WTC11 (cell line): Measurements from ENCODE around the gene AGPAT4.

Source experiments
- AFF4 ChIP-seq: sonication (generic); formaldehyde crosslinking; IDR thresholded peaks from 2 replicates; pipeline ENCODE4 v1.8.1; 2023; ENCODE audit warnings: mild to moderate bottlenecking, missing genetic modification reagents, borderline replicate concordance
- ATF3 ChIP-seq: sonication (generic); formaldehyde crosslinking; conservative IDR thresholded peaks from 2 replicates; pipeline ENCODE4 v1.8.1; 2022; ENCODE audit warnings: mild to moderate bottlenecking, missing genetic modification reagents
- CREB1 ChIP-seq: sonication (generic); formaldehyde crosslinking; IDR thresholded peaks from 2 replicates; pipeline ENCODE4 v1.8.0; 2023; ENCODE audit warnings: mild to moderate bottlenecking, missing genetic modification reagents
- E2F1 ChIP-seq: sonication (generic); formaldehyde crosslinking; IDR thresholded peaks from 2 replicates; pipeline ENCODE4 v1.8.0; 2022; ENCODE audit warnings: mild to moderate bottlenecking, missing genetic modification reagents
- MAX ChIP-seq: sonication (generic); formaldehyde crosslinking; IDR thresholded peaks from 2 replicates; pipeline ENCODE4 v1.8.0; 2022; ENCODE audit warnings: mild to moderate bottlenecking, missing genetic modification reagents
- NR1H2 ChIP-seq: sonication (generic); formaldehyde crosslinking; IDR thresholded peaks from 2 replicates; pipeline ENCODE4 v1.9.0; 2021; ENCODE audit warnings: mild to moderate bottlenecking, moderate library complexity, missing genetic modification reagents
- PREB ChIP-seq: sonication (generic); formaldehyde crosslinking; IDR thresholded peaks from 2 replicates; pipeline ENCODE4 v1.8.1; 2022; ENCODE audit warnings: mild to moderate bottlenecking, missing genetic modification reagents, moderate library complexity, borderline replicate concordance
- TEAD4 ChIP-seq: sonication (generic); formaldehyde crosslinking; IDR thresholded peaks from 2 replicates; pipeline ENCODE4 v1.8.0; 2022; ENCODE audit warnings: mild to moderate bottlenecking, missing genetic modification reagents
- USF1 ChIP-seq: sonication (generic); formaldehyde crosslinking; IDR thresholded peaks from 2 replicates; pipeline ENCODE4 v1.8.0; 2022; ENCODE audit warnings: mild to moderate bottlenecking, missing genetic modification reagents
- ZNF232 ChIP-seq: sonication (generic); formaldehyde crosslinking; IDR thresholded peaks from 2 replicates; pipeline ENCODE4 v1.8.0; 2022; ENCODE audit warnings: mild to moderate bottlenecking, missing genetic modification reagents
- TF ChIP-seq, protein P1 (sequence below): fragments of 200-600 bp; IDR thresholded peaks from 2 replicates; pipeline ENCODE4 v1.8.0; 2022; ENCODE audit warnings: antibody characterized with exemption
- TF ChIP-seq, protein P2 (sequence below): sonication (generic); formaldehyde crosslinking; IDR thresholded peaks from 2 replicates; pipeline ENCODE4 v1.8.1; 2022; ENCODE audit warnings: low read depth, missing genetic modification reagents, borderline replicate concordance
- TF ChIP-seq, protein P3 (sequence below): sonication (generic); formaldehyde crosslinking; IDR thresholded peaks from 2 replicates; pipeline ENCODE4 v1.8.1; 2022; ENCODE audit warnings: low read depth, mild to moderate bottlenecking, moderate library complexity, missing genetic modification reagents, borderline replicate concordance
- TF ChIP-seq, protein P4 (sequence below): sonication (generic); formaldehyde crosslinking; IDR thresholded peaks from 2 replicates; pipeline ENCODE4 v1.8.1; 2023; ENCODE audit warnings: mild to moderate bottlenecking, missing genetic modification reagents, moderate library complexity

DNA sequence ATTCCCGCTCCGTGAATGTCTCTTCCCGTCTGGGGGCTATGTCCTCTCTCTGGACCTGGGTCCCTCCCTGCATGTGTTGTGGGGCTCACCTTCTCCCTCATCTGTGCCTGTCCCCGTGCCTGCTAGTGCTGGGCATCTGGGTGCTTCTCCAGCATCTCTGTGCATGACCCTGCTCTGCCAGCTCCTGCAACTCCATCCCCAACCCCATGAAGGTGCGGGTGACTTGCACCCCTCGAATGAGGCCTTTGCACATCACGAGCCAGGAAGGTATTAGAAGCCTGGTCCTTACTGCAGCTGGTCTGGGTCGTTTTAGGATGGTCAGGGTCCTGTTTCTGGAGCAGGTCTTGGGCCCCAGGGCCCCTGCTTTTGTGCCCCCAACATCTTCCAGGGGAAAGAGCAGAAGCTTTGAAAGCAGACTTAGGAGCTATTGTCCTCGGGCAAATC is 109.7 kb downstream of the AGPAT4 start:
- TF ChIP-seq, protein P1, sequence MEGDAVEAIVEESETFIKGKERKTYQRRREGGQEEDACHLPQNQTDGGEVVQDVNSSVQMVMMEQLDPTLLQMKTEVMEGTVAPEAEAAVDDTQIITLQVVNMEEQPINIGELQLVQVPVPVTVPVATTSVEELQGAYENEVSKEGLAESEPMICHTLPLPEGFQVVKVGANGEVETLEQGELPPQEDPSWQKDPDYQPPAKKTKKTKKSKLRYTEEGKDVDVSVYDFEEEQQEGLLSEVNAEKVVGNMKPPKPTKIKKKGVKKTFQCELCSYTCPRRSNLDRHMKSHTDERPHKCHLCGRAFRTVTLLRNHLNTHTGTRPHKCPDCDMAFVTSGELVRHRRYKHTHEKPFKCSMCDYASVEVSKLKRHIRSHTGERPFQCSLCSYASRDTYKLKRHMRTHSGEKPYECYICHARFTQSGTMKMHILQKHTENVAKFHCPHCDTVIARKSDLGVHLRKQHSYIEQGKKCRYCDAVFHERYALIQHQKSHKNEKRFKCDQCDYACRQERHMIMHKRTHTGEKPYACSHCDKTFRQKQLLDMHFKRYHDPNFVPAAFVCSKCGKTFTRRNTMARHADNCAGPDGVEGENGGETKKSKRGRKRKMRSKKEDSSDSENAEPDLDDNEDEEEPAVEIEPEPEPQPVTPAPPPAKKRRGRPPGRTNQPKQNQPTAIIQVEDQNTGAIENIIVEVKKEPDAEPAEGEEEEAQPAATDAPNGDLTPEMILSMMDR: no peak
- TF ChIP-seq, protein P2, sequence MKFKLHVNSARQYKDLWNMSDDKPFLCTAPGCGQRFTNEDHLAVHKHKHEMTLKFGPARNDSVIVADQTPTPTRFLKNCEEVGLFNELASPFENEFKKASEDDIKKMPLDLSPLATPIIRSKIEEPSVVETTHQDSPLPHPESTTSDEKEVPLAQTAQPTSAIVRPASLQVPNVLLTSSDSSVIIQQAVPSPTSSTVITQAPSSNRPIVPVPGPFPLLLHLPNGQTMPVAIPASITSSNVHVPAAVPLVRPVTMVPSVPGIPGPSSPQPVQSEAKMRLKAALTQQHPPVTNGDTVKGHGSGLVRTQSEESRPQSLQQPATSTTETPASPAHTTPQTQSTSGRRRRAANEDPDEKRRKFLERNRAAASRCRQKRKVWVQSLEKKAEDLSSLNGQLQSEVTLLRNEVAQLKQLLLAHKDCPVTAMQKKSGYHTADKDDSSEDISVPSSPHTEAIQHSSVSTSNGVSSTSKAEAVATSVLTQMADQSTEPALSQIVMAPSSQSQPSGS (CRISPR knock-in tag): no peak
- TF ChIP-seq, protein P3, sequence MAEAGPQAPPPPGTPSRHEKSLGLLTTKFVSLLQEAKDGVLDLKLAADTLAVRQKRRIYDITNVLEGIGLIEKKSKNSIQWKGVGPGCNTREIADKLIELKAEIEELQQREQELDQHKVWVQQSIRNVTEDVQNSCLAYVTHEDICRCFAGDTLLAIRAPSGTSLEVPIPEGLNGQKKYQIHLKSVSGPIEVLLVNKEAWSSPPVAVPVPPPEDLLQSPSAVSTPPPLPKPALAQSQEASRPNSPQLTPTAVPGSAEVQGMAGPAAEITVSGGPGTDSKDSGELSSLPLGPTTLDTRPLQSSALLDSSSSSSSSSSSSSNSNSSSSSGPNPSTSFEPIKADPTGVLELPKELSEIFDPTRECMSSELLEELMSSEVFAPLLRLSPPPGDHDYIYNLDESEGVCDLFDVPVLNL (CRISPR knock-in tag): no peak
- TF ChIP-seq E2F1 (no peak), ZNF232 (CRISPR knock-in tag) (no peak), CREB1 (no peak), MAX (no peak), ATF3 (no peak), PREB (CRISPR knock-in tag) (no peak), TEAD4 (no peak), NR1H2 (CRISPR knock-in tag) (no peak), AFF4 (CRISPR knock-in tag) (no peak), USF1 (CRISPR knock-in tag) (no peak)
- TF ChIP-seq, protein P4, sequence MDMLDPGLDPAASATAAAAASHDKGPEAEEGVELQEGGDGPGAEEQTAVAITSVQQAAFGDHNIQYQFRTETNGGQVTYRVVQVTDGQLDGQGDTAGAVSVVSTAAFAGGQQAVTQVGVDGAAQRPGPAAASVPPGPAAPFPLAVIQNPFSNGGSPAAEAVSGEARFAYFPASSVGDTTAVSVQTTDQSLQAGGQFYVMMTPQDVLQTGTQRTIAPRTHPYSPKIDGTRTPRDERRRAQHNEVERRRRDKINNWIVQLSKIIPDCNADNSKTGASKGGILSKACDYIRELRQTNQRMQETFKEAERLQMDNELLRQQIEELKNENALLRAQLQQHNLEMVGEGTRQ (CRISPR knock-in tag): no peak
